Fibroblast of skin of abdomen (primary cell): ENCODE measurements around the gene TMEM247.
"Not testable (repeated sequence)": the region's sequence is repeated elsewhere in the genome, so short reads cannot be mapped to it uniquely, and the experiment has no call there.

Experiments
- DNase-seq: peaks from one replicate; pipeline ENCODE4 v3.0.0-alpha.2; 2013

Gene TMEM247

DNA sequence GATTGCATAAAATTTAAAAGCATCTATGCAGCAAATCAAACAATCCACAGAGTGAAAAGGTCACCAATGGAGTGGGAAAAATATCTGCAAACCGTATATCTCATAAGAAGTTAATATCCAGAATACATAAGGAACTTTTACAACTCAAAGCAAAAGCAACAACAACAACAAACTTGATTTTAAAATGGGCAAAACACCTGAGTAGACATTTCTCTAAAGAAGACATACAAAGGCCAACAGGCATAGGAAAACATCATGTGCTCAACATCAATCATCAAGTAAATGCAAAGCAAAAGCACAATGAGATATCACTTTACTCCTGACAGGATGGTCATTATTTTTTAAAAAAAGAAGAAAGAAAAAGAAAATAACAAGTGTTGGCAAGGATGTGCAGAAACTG is 38.1 kb downstream of the TMEM247 start:
- no peak for DNase-seq

DNA sequence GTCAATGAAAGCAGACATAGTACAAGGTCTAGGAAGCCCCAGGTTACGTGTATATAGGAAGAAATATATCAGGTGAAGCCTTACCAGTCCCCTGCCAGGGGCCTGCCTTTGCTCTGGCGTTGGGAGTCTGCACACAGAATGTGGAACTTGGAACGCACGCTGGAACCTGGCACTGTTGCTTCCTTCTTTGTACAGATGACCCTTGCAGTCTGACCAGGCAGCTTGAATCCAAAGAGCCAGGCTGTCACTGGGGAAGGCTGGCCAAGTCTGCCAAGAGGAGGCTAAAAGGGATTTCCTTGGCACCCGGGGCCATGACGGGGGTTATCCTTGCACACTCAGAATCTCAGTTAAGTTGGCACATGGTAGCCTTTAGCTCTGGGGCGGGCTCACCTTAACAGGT is 39.5 kb downstream of the TMEM247 start:
- no peak for DNase-seq

DNA sequence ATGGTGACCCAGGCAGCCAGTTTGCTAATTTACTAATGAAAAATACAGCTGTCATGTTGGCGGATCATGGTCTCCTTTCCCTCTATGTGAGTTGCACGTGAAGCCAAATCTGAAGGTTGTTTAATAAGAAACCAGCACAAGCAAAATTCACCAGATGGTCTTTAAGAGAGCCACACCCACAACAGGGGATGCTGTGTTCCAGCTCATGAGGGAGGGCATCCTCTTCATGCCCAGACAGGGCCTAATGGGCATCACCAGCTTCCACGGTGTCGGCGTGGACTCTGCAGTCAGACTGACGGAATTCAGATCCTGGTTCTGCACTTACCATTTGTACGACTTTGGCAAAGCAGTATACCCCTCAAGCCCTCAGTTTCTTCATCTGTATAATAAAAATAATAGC is 39.9 kb downstream of the TMEM247 start:
- no peak for DNase-seq

DNA sequence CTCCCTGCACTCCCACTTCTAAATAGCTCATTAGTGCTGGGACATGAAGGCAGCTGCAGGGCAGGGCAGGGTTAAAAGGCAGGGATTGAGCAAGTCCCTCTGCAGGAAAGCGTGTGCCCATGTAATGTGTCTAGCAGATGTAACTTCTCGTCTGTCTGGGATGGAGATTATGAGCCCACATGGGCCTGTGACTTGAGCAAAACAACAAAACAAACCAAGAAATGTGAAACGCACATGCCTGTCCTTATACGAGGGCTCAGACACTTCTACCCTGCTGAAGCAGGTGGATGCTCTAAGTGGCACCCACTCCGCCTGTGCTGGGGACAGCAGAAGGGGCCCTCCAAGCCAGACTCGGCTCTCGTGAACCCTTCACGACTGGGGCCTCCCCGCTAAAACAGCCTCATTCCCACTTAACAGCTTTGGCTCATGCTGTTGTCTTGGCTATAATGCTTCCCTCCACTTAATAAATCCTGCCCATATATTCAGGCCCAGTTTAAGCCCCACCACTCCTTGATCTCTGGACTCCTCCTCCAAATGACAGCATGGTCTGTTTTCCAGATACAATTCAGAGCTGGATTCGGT is 40.9 kb downstream of the TMEM247 start:
- no peak for DNase-seq

DNA sequence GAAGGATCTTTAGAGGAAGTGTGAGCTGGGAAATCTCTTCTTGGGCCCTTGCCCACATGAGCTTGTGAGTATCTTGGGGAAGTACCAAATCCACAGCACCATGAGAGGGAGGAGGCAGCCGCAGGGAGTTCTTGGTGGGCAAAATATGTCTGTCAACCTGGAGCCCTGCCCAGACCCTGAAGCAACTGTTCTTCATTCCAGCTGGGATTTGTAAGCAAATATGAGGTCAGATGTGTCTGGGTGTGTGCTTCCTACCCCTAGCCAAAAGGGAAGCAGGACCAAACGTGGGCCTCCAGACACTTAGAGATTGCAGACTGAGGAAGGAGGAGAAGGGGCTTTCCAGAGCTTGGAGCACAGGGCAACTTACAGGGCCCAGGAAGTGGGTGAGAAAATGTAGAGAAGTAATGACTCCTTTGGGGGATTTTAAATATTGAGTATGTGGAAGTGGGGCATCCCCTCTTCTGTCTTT is 41.9 kb downstream of the TMEM247 start:
- DNase-seq: peak; percentile 83

DNA sequence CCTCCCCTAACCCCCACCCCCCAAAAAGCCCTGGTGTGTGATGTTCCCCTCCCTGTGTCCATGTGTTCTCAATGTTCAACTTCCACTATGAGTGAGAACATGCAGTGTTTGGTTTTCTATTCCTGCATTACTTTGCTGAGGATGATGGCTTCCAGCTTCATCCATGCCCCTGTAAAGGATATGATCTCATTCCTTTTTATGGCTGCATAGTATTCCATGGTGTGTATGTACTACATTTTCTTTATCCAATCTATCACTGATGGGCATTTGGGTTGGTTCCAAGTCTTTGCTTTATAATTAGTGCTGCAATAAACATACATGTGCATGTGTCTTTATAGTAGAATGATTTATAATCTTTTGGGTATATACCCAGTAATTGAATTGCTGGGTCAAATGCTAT is 43.0 kb downstream of the TMEM247 start:
- not testable (repeated sequence) for DNase-seq

DNA sequence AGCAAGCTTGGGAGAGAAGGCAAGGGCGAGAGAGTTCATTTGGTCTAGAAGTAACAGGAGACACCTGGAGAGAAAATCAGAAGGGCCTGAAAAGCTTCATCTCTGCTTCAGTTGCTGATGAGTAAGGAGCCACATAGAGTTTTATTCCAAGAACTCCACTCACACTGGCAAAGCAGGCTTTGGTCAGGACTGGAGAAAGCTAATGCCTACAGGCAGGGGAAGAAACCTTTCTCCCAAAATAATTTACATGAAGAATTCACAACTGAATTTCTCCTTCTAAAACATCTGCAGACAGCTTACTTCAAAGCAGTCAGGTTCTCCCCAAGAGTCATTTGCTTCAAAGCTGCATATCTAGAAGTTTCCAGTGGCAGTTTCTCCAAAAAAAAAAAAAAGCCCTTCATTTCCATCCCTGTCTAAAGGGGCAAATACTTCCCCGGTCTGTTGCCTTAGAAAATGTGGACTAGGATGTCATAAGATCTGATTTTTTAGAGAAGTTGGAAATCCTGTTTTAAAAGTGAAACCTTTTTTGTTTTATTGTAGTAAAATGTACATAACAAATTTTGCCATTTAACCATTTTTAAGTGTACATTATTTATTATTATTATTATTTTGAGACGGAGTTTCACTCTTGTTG is 46.3 kb downstream of the TMEM247 start:
- DNase-seq: no peak

DNA sequence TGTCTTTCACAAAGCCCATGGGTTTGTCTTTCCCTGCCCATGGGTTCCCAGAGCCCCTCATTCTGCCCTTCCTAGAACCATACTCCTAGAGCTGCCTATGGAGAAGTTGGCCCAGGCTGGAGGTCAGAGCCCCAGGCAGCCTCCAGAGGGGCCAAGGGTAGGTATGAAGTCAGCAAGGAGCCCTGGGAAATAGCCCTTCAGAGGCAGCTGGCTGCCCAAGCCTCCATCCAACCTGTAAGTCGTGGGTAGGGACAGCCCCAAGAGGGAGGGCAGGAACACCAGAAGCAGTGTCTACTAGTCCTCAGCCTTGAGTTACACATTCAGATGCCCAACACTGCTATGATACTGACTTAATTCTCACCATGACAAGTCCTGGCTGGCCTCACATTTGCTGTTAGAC is 49.5 kb downstream of the TMEM247 start:
- no peak for DNase-seq

DNA sequence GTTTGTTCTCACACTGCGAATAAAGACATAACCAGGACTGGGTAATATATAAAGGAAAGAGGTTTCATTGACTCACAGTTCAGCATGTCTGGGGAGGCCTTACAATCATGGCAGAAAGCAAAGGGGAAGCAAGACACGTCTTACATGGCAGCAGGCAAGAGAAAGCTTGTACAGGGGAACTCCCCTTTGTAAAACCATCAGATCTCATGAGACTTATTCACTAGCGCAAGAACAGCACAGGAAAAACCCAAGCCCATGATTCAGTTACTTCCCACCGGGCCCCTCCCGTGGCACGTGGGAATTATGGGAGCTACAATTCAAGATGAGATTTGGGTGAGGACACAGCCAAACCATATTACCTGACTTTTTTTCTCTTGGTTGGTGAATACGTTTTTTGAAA is 51.3 kb downstream of the TMEM247 start:
- DNase-seq: no peak

DNA sequence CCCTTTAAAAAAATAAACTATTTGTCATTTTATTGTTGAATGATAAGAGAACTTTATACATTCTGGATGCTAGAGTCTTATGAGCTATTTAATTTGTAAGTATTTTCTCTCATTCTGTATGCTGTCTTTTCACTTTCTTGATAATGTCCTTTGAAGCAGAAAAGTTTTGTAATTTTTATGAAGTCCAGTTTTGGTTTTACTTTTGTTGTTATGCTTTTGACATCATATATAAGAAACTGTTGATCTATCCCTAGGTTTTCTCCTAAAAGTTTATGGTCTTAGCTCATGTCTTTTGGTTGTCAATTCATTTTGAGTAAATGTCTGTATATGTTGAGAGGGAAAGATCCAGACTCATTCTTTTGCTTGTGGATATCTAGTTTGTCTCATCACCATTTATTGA is 52.5 kb downstream of the TMEM247 start:
- DNase-seq: no peak
